Peyer's patch (tissue), 4 donors: Measurements from ENCODE around the gene PRR22. TPM values are rescaled to one million over a fixed set of nuclear protein-coding genes. Genes with fewer than 3 reads are reported as not detected.
"Not testable (repeated sequence)": the region's sequence is repeated elsewhere in the genome, so short reads cannot be mapped to it uniquely, and the experiment has no call there.

Experiments
- DNase-seq, 3 donors: peaks; one replicate each; pipeline ENCODE4 v3.0.0-alpha.2; 2017 to 2019
- H3K27ac ChIP-seq, 4 donors: fragments of 200-600 bp; sonication (generic); one replicate each; pipeline ENCODE4 v1.5.1; 2016 to 2019
- H3K27me3 ChIP-seq, 2 donors: fragments of 200-600 bp; sonication (generic); one replicate each; pipeline ENCODE4 v1.5.1; 2019
- H3K36me3 ChIP-seq, 3 donors: fragments of 200-600 bp; sonication (generic); one replicate each; pipeline ENCODE4 v1.5.1; 2016 to 2019
- H3K4me1 ChIP-seq, 4 donors: fragments of 200-600 bp; sonication (generic); one replicate each; pipeline ENCODE4 v1.5.1; 2016 to 2019
- H3K4me3 ChIP-seq, 4 donors: fragments of 200-600 bp; sonication (generic); 1 replicate in 3 of 4; 2 replicates in 1 of 4; pipeline ENCODE4 v1.5.1; 2016 to 2019; ENCODE audit warnings: mild to moderate bottlenecking in 1 of 4
- H3K9me3 ChIP-seq, 4 donors: fragments of 200-600 bp; sonication (generic); one replicate each; pipeline ENCODE4 v1.5.1; 2016 to 2019; ENCODE audit warnings: mild to moderate bottlenecking in 1 of 4
- POLR2A ChIP-seq, 2 donors: fragments of 450-650 bp; IDR thresholded peaks; one replicate each; pipeline ENCODE4 v1.5.1; 2017; ENCODE audit warnings: antibody characterized with exemption in 2 of 2, mild to moderate bottlenecking in 2 of 2, moderate library complexity in 2 of 2
- total RNA-seq, 4 donors: library from RNA; depleted of rRNA; stranded (reverse); fragments of >200 nt; gene quantifications; one replicate each; pipeline ENCODE4 v1.1.0, GENCODE V29; 2016
- TF ChIP-seq, protein P1 (sequence below), 6 experiments: fragments of 450-650 bp in 4 of 6; fragments of 200-600 bp in 2 of 6; sonication (generic) in 1 of 6; IDR thresholded peaks; one replicate each; pipeline ENCODE4 v1.5.1; 2017 to 2019; ENCODE audit warnings: antibody characterized with exemption in 6 of 6, mild to moderate bottlenecking in 3 of 6, moderate library complexity in 1 of 6

PRR22 gene
- total RNA-seq, 4 donors from 2014 or later = 6.5 to 21.3 (median 9.0) TPM

DNA sequence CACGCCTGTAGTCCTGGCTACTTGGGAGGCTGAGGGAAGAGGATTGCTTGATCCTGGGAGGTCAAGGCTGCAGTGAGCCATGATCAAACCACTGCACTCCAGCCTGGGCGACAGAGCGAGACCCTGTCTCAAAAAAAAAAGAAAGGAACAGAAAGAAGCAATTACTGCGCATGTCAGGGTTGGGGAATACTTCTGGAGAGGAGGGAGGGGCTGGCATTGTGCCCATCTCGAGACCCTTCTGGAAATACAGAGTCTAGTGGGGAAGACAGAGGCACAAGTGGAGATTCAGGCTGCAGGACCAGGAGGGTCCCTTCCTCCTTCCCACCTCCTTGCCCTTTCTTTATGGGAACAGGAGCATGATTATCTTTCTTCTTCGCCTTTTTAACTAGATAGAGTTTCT lies 30.8 kb downstream of the PRR22 start:
- Histone ChIP-seq H3K27me3 (no peaks in the 10 kb centered on the region), H3K36me3 (no peaks in the 10 kb centered on the region), H3K27ac (no peak overlapping the region), H3K4me1 (no peaks in the 10 kb centered on the region), H3K4me3 (no peak overlapping the region), H3K9me3 (no peaks in the 10 kb centered on the region)
- no peak for DNase-seq
- no peak for TF ChIP-seq POLR2A (IDR thresholded peaks at IDR 0.05)
- TF ChIP-seq, protein P1, sequence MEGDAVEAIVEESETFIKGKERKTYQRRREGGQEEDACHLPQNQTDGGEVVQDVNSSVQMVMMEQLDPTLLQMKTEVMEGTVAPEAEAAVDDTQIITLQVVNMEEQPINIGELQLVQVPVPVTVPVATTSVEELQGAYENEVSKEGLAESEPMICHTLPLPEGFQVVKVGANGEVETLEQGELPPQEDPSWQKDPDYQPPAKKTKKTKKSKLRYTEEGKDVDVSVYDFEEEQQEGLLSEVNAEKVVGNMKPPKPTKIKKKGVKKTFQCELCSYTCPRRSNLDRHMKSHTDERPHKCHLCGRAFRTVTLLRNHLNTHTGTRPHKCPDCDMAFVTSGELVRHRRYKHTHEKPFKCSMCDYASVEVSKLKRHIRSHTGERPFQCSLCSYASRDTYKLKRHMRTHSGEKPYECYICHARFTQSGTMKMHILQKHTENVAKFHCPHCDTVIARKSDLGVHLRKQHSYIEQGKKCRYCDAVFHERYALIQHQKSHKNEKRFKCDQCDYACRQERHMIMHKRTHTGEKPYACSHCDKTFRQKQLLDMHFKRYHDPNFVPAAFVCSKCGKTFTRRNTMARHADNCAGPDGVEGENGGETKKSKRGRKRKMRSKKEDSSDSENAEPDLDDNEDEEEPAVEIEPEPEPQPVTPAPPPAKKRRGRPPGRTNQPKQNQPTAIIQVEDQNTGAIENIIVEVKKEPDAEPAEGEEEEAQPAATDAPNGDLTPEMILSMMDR (IDR thresholded peaks at IDR 0.05) = no peak

DNA sequence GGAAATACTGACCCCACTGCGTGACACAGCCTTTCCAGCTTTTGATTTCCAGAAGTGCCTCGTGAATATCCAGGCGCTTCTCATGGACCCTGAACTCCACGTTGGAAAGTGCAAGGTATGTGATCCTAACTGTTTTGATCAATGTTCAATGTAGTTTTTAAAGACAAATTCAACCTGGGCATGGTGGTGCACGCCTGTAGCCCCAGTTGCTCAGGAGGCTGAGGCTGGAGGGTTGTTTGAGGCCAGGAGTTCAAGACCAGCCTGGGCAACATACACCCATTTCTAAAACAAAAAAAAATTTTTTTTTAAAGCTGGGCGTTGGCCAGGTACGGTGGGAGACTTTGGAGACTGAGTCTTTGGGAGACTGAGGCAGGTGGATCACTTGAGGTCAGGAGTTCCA lies 32.8 kb downstream of the PRR22 start:
- Histone ChIP-seq H3K9me3 (no peaks in the 10 kb centered on the region), H3K4me1 (no peaks in the 10 kb centered on the region), H3K36me3 (no peaks in the 10 kb centered on the region), H3K27ac (no peak overlapping the region), H3K4me3 (no peak overlapping the region), H3K27me3 (no peaks in the 10 kb centered on the region)
- TF ChIP-seq, protein P1 (IDR thresholded peaks at IDR 0.05) = no peak
- no peak for TF ChIP-seq POLR2A (IDR thresholded peaks at IDR 0.05)
- DNase-seq = no peak

DNA sequence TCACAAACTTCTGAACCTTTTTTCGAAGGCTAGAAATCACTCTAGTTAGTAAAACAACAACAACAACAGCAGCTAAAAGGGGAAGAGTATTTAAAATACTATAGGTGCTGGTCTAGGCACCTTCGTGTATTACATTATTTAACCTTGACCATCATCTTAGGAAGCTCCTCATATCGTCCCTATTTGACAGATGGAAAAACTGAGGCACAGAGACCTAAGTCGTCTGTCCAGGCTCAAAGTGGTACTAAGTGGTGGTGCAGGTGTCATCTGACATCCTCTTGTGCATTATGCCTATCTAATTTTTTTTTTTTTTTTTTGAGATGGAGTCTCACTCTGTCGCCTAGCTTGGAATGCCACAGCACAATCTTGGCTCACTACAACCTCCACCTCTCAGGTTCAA lies 35.0 kb downstream of the PRR22 start:
- Histone ChIP-seq H3K36me3 (no peaks in the 10 kb centered on the region), H3K4me3 (no peak overlapping the region), H3K4me1 (no peaks in the 10 kb centered on the region), H3K27ac (no peak overlapping the region), H3K9me3 (no peaks in the 10 kb centered on the region), H3K27me3 (no peaks in the 10 kb centered on the region)
- no peak for DNase-seq
- TF ChIP-seq, protein P1 (IDR thresholded peaks at IDR 0.05) = no peak
- TF ChIP-seq POLR2A (IDR thresholded peaks at IDR 0.05) = no peak

DNA sequence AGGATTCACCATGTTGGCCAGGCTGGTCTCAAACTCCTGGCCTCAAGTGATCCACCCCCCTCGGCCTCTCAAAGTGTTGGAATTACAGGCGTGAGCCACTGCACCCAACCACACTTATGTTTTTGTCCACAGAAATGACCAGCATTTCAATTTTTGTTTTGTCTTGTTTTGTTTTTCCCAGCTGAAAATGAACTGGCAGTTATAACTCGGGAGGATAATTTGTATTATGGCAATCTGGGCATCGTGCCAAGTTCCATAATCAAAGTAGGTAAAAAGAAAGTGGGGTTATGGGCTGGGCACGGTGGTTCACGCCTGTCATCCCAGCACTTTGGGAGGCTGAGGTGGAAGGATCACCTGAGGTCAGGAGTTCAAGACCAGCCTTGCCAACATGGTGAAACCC lies 35.6 kb downstream of the PRR22 start:
- H3K4me1 ChIP-seq, DNase-seq, H3K36me3 ChIP-seq, H3K27ac ChIP-seq, H3K4me3 ChIP-seq, H3K27me3 ChIP-seq, H3K9me3 ChIP-seq: not testable (repeated sequence)

DNA sequence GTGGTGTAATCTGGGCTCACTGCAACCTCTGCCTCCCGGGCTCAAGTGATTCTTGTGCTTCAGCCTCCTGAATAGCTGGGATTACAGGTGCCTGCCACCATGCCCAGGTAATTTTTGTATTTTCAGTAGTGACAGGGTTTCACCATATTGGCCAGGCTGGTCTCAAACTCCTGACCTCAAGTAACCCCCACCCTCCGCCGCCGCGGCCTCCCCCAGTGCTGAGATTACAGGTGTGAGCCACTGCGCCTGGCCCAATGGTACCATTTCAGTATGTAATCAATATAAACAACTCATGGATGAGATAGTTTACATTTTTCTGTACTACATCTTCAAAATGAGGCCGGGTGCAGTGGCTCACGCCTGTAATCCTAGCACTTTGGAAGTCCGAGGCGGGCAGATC lies 39.5 kb downstream of the PRR22 start:
- not testable (repeated sequence) for DNase-seq, H3K4me1 ChIP-seq, H3K27ac ChIP-seq, H3K27me3 ChIP-seq, H3K36me3 ChIP-seq, H3K4me3 ChIP-seq, H3K9me3 ChIP-seq

DNA sequence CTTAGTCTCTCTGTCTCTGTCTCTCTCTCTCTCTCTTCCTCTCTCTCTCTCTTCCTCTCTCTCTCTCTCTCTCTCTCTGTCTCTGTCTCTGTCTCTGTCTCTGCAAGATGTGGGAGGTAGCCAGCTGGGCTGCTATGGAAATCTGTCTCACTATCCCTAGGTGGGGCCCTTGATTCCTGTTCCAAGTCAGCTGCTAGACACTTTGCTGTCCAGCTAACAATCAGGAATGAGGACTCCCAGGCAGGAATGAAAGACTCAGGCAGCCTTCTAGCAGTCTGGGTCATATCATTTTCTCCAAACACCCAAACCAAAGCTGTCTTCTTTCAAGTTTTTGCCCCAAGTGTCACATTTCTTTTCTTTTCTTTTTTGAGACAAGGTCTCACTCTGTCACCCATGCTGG lies 40.9 kb downstream of the PRR22 start:
- no peaks in the 10 kb centered on the region for H3K4me1 ChIP-seq
- H3K27me3 ChIP-seq = no peaks in the 10 kb centered on the region
- H3K9me3 ChIP-seq = no peaks in the 10 kb centered on the region
- no peaks in the 10 kb centered on the region for H3K36me3 ChIP-seq
- no peak overlapping the region for H3K27ac ChIP-seq
- DNase-seq = no peak
- TF ChIP-seq POLR2A (IDR thresholded peaks at IDR 0.05) = no peak
- TF ChIP-seq, protein P1 (IDR thresholded peaks at IDR 0.05) = no peak
- no peak overlapping the region for H3K4me3 ChIP-seq

DNA sequence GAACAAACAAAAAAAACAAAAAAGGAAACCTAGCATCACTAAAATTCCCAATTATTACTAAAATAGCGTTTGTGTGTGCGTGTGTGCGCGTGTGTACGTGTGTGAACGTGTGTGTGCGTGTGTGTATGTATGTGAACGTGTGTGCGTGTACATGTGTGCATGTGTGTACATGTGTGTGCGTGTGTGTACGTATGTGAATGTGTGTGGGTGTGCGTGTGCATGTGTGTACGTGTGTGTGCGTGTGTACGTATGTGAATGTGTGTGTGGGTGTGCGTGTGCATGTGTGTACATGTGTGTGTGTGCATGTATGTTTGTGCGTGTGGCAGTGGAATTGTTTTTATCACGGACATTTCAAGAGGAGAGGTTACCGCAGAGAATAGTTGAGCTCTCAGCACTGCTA lies 42.5 kb downstream of the PRR22 start:
- Histone ChIP-seq H3K27me3 (no peaks in the 10 kb centered on the region), H3K27ac (no peak overlapping the region), H3K36me3 (no peaks in the 10 kb centered on the region), H3K9me3 (no peaks in the 10 kb centered on the region), H3K4me1 (no peaks in the 10 kb centered on the region), H3K4me3 (no peak overlapping the region)
- TF ChIP-seq, protein P1 (IDR thresholded peaks at IDR 0.05) = no peak
- no peak for TF ChIP-seq POLR2A (IDR thresholded peaks at IDR 0.05)
- no peak for DNase-seq
